HG03565 (cell line): ENCODE data around the gene UBE2H.

Source experiments
- ATAC-seq: cut with Tn5 transposase; IDR thresholded peaks from one replicate; pipeline ENCODE4 v1.9.1; 2021; ENCODE audit warnings: mild to moderate bottlenecking, moderate library complexity; ENCODE audit not compliant: unreplicated experiment

UBE2H gene

GRCh38 chr7:129950933-129951225 lies 1.9 kb downstream of the UBE2H start:
- no peak for ATAC-seq

GRCh38 chr7:129950191-129950932 lies 2.4 kb downstream of the UBE2H start:
- ATAC-seq: peak; percentile 26

- no peak for ATAC-seq
Measured at GRCh38 chr7:129949292-129950133, 3.2 kb downstream of the UBE2H start.

GRCh38 chr7:129948877-129949291 lies 3.9 kb downstream of the UBE2H start:
- peak; percentile 43 for ATAC-seq

GRCh38 chr7:129948338-129948737 lies 4.4 kb downstream of the UBE2H start:
- ATAC-seq: no peak

- no peak for ATAC-seq
Measured at GRCh38 chr7:129947701-129948100, 5.1 kb downstream of the UBE2H start.

- no peak for ATAC-seq
Measured at GRCh38 chr7:129947049-129947448, 5.7 kb downstream of the UBE2H start.

GRCh38 chr7:129946282-129946681 lies 6.5 kb downstream of the UBE2H start:
- no peak for ATAC-seq

GRCh38 chr7:129943352-129943751 lies 9.4 kb downstream of the UBE2H start:
- no peak for ATAC-seq

- no peak for ATAC-seq
Measured at GRCh38 chr7:129940329-129940728, 12.4 kb downstream of the UBE2H start.

- ATAC-seq: no peak
Measured at GRCh38 chr7:129939881-129940280, 12.9 kb downstream of the UBE2H start.

- ATAC-seq: no peak
Measured at GRCh38 chr7:129933627-129934026, 19.1 kb downstream of the UBE2H start.

- no peak for ATAC-seq
Measured at GRCh38 chr7:129926618-129927017, 26.1 kb downstream of the UBE2H start.

GRCh38 chr7:129925416-129926002 lies 27.3 kb downstream of the UBE2H start:
- ATAC-seq: no peak

- ATAC-seq: no peak
Measured at GRCh38 chr7:129924602-129925001, 28.2 kb downstream of the UBE2H start.

- ATAC-seq: peak; percentile 61
Measured at GRCh38 chr7:129923709-129924108, 29.1 kb downstream of the UBE2H start.

GRCh38 chr7:129919492-129919891 lies 33.3 kb downstream of the UBE2H start:
- no peak for ATAC-seq

GRCh38 chr7:129918922-129919321 lies 33.8 kb downstream of the UBE2H start:
- no peak for ATAC-seq

GRCh38 chr7:129917934-129918333 lies 34.8 kb downstream of the UBE2H start:
- no peak for ATAC-seq

- no peak for ATAC-seq
Measured at GRCh38 chr7:129914536-129915272, 38.1 kb downstream of the UBE2H start.

GRCh38 chr7:129913428-129913827 lies 39.3 kb downstream of the UBE2H start:
- no peak for ATAC-seq
